Amniotic epithelial cell (primary cell): ENCODE results near the gene VWA8.
"Not testable (repeated sequence)": the region's sequence is repeated elsewhere in the genome, so short reads cannot be mapped to it uniquely, and the experiment has no call there.

Experiments
- DNase-seq: peaks from one replicate; pipeline ENCODE4 v3.0.0-alpha.2; 2010; ENCODE audit warnings: low read depth

VWA8 gene

GRCh38 chr13:41966671-41967070 is 5.8 kb upstream of the VWA8 start:
- no peak for DNase-seq

- DNase-seq = no peak
These were observed 2.1 kb upstream of the VWA8 start for GRCh38 chr13:41962994-41963393.

GRCh38 chr13:41961466-41961760 is 504 bp upstream of the VWA8 start:
- DNase-seq = peak; percentile 70

GRCh38 chr13:41960211-41960636 is 685 bp downstream of the VWA8 start:
- peak; percentile 40 for DNase-seq

GRCh38 chr13:41956272-41956671 is 4.6 kb downstream of the VWA8 start:
- DNase-seq = no peak

- no peak for DNase-seq
These were observed 5.3 kb downstream of the VWA8 start for GRCh38 chr13:41955605-41956004.

- no peak for DNase-seq
These were observed 6.7 kb downstream of the VWA8 start for GRCh38 chr13:41954226-41954625.

GRCh38 chr13:41952749-41953148 is 8.2 kb downstream of the VWA8 start:
- DNase-seq = no peak

GRCh38 chr13:41949104-41949503 is 11.8 kb downstream of the VWA8 start:
- DNase-seq = not testable (repeated sequence)

- DNase-seq = no peak
These were observed 15.0 kb downstream of the VWA8 start for GRCh38 chr13:41945926-41946325.

GRCh38 chr13:41944635-41945397 is 16.1 kb downstream of the VWA8 start:
- no peak for DNase-seq

- peak; percentile 60 for DNase-seq
These were observed 16.7 kb downstream of the VWA8 start for GRCh38 chr13:41944229-41944628.

GRCh38 chr13:41942462-41943094 is 18.3 kb downstream of the VWA8 start:
- peak; percentile 73 for DNase-seq

- peak; percentile 32 for DNase-seq
These were observed 19.7 kb downstream of the VWA8 start for GRCh38 chr13:41941174-41941573.

GRCh38 chr13:41939398-41939797 is 21.5 kb downstream of the VWA8 start:
- DNase-seq = no peak

- no peak for DNase-seq
These were observed 22.0 kb downstream of the VWA8 start for GRCh38 chr13:41938918-41939317.

- DNase-seq = no peak
These were observed 23.5 kb downstream of the VWA8 start for GRCh38 chr13:41937388-41937787.

- no peak for DNase-seq
These were observed 25.4 kb downstream of the VWA8 start for GRCh38 chr13:41935501-41935900.

GRCh38 chr13:41934994-41935393 is 25.9 kb downstream of the VWA8 start:
- no peak for DNase-seq

GRCh38 chr13:41934120-41934519 is 26.8 kb downstream of the VWA8 start:
- no peak for DNase-seq

- peak; percentile 19 for DNase-seq
These were observed 29.6 kb downstream of the VWA8 start for GRCh38 chr13:41931337-41931736.

- no peak for DNase-seq
These were observed 30.8 kb downstream of the VWA8 start for GRCh38 chr13:41930154-41930553.

GRCh38 chr13:41928323-41928722 is 32.6 kb downstream of the VWA8 start:
- DNase-seq = no peak

GRCh38 chr13:41925014-41925413 is 35.9 kb downstream of the VWA8 start:
- no peak for DNase-seq
